RCC 7860 (cell line): ENCODE measurements around the gene HADHB.
"Not testable (repeated sequence)": the region's sequence is repeated elsewhere in the genome, so short reads cannot be mapped to it uniquely, and the experiment has no call there.

Experiments used
- DNase-seq: peaks from one replicate; pipeline ENCODE4 v3.0.0-alpha.2; 2015; ENCODE audit warnings: low spot score
- FAIRE-seq: peaks from 2 replicates; lab custom pipeline; 2012; peaks lifted over from hg19 to GRCh38; lab: Jason Lieb, UNC

The HADHB gene

DNA sequence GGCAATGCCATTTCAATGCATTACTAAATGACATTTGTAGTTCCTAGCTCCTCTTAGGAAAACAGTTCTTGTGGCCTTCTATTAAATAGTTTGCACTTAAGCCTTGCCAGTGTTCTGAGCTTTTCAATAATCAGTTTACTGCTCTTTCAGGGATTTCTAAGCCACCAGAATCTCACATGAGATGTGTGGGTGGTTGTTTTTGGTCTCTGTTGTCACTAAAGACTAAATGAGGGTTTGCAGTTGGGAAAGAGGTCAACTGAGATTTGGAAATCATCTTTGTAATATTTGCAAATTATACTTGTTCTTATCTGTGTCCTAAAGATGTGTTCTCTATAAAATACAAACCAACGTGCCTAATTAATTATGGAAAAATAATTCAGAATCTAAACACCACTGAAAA, 45.3 kb downstream of the HADHB start:
- no peak for FAIRE-seq

DNA sequence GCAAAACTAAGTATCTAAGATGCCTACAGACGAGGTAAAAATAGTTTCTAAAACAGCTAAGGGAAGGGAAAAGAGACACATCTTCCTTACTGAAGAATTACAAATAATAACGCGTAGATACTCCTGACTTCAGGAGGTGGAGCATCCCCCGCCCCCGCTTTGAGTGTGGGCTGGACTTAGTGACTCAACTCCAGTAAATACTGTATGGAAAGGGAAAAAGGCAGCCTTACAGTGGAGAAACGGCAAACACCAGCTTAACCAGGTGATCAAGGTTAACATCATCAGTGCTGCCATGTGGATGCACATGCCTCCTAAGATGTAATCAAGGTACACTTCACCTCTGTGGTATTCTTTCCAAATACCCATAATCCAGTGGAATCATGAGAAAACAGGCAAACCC, 47.9 kb downstream of the HADHB start:
- FAIRE-seq: no peak
- no peak for DNase-seq

More for the DNA sequence above, 45.3 kb downstream of the HADHB start:
- DNase-seq: no peak

DNA sequence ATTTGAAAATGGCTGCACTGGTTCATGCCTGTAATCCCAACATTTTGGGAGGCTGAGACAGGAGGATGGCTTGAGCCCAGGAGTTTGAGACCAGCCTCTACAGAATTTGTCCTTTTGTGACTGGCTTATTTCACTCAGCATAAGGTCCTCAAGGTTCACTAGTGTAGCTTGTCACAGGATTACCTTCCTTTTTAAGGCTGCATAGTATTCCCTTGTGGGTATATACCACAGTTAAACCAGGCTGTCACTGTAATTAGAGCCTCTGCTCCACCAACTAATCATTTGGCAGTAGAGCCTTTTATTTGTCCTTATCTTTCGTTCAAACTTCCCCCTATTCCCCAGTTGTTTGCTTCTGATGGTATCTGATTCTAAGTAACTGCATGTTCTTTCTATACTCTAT, 50.8 kb downstream of the HADHB start:
- no peak for FAIRE-seq
- DNase-seq: no peak

DNA sequence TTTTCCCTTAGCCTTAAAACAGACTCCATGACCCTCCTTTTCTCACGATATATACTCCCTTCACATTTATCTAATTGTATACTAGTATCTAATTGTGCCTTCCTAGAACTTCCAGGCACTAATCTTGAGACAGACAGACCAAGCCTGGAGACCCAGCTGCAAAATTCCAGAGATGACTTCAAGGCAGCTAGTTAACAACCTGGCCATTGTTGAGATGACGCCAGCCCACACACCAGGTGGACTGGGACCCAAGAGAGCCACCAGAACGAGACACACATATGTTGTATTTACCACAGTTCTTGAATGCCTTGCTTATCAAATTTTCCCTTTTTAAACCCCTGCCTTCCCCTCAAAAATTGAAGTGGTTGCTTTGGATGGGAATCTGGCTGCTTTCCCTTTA, 52.3 kb downstream of the HADHB start:
- DNase-seq (no peak), FAIRE-seq (no peak)

DNA sequence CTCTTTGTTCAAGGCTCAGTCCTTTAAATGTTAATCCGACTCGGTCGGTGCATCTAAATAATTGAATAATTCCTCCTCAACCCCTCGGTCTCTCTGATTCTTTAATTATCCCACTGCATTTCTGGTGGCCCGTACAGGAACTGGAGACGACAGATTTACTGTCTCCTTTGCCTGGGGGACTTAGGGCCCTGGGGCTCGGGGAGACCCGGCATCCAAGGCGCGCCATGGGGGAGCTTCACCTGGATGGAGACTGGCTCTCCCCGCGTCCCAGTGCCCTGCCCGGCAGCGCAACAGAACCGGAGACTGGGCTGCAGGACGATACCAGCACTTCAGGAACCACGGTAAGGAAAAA, 53.5 kb downstream of the HADHB start:
- FAIRE-seq (no peak), DNase-seq (no peak)

DNA sequence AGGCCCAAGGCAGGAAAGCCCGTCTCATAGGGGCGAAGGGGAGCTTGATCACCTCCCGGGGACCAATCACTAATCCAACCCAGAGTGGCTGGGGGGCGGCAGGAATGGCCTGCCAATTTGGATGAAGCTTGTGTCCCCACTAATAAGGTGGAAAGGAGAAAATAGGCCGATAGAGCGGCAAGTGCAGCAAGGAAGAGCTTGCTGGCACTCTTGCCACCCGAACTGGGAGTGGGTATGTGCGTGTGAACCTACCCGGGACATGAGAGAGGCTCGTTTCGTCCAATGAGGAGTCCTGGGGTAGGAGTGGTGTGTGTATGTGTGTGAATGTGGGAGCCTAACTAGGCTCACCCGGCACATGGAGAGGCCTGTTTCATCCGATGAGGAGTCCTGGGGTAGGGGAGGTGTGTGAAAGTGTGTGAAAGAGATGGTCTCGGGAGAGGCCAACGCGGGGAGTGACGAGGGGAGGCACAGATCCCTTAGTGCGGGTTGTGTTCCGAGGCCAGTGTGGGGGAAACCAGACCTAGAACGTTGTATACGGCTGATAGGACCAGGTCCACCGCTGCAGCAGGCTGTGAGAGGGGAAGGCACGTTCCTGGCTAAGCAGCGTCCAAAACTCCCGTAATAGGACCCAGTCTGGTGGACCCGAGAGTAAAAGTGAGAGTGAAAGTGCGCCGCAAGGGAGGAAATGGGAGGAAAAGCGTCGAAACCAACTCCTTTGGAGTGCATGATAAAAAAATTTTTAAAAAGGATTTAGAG, 54.1 kb downstream of the HADHB start:
- DNase-seq: no peak
- FAIRE-seq: no peak

DNA sequence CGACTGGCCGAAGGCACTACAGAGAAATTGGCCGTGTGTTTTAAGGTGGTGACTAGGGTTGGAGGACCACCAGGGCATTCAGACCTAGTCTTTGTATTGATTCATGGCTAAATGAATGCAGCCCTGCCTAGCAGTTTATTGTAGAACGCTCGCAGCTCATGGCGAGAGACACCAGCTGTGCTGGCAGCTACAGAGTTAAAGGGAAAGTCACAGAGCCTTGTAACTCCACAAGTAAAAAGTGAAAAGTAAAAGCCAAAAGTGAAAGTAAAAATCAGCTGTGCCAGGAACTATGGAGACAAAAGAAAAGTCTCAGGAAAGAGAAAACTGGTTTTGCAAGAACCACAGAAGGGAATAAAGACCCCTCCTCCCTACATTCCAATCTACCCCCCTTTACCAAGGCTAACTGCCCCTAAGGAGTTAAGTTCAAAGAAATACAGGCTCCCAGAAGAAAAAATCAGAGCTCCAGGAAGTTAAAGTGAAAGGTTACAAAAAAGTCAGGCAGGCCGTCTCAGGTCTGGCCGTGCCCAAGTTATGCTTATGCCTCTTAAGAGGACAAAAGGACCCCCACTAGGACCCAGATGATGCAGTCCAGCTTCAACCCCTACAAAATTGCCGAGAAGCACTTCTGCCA, 54.8 kb downstream of the HADHB start:
- DNase-seq: peak; percentile 28

DNA sequence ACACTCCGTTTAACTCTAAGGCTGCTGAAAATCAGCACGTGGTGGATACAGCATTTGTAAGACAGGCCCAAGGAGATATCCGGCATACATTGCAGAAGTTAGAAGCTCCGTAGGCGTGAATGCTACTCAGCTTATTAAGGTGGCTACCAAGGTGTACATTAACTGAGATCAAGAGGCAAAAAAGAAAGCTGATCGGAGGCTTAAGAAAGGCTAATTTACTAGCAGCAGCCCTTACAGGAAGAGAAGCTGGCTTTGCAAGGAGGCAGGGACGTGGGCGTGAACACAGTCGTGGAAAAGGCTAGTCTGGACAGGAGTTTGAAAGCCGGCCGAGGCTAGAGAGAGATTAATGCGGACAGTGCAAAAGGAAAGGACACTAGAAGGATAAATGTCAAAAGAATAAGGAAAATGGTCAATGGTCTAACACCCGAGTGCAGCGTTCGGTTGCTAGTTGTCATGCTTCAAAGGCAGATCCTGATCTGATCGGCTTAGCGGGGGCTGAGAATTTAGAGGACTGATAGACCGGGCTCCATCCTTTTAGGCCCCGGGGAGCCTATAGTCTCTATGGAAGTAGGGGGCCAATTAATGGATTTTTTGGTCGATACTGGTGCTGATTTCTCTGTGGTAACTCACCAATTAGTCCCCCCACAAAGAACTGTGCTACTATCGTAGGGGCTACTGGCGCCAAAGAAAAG, 55.6 kb downstream of the HADHB start:
- DNase-seq: no peak
- no peak for FAIRE-seq

More for the DNA sequence above, 54.8 kb downstream of the HADHB start:
- peak; percentile 33 for FAIRE-seq

DNA sequence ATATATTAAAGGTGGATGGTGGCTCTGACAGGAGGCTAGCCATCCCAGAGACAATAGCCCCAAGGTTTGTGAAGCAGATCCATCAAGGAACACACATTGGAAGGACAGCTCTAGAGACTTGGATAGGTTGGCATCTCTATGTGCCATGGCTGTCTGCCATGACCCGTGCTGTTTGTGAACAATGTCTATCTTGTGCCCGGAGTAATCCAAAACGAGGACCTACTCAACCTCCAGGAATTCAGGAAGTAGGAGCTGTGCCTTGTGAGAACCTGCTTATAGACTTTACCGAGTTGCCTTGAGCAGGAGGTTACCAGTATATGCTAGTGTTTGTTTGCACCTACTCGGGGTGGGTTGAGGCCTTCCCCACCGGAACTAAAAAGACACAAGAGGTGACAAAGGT, 58.1 kb downstream of the HADHB start:
- FAIRE-seq (no peak), DNase-seq (no peak)

DNA sequence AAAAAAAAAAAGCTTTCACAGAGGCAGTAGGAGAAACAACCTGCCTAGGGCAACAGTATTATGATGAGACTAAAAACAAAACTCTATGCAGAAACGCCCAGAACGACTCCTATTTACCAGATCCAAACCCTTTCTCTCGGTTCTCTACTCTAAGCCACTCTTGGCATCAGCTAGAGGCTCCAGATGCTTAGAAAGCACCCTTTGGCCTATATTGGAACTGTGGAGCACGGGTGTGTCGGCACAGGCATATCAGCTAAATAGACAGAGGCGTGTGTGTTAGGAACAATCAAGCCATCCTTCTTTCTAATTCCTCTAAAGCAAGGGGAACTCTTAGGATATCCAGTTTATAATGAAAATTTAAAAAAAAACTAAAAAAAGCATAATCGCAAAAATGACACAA, 60.4 kb downstream of the HADHB start:
- DNase-seq: not testable (repeated sequence)

DNA sequence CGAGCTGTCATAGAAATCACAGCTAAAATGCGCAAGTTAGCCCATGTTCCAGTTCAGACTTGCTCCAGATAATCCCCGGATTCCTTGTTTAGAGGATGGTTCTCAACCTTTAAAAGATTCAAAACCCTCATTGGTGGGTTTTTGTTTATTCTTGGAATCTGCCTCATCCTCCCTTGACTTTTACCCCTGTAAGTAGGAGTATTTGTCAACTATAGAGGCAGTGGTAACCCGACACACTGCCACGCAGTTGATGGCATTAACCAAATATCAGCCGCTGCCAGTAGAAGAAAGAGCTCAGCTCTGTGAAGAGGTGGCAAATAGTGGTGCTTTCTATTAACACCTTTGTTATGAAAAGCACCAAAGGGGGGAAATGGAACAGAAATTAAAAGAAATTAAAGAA, 60.8 kb downstream of the HADHB start:
- no peak for DNase-seq
- FAIRE-seq: no peak

More for the DNA sequence above, 60.4 kb downstream of the HADHB start:
- FAIRE-seq: not testable (repeated sequence)

DNA sequence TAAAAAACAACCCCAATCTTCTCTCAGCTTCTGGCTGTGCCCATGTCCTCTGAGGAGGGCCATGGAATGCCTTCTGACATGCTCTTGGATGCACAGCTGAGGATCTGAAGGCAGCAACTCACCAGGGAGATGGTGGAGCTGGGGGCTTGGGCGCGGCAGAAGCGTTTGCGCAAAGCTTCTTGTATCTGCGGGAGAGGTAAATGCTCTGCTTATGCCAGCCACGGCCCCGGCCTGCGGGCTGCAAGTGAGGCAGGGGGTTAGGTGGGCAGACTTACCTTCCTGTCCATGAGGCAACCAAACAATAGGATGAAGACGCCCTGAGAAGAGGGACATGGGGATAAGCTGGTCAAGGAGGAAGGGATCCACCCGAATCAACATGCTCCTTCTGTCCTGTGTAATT, 65.2 kb downstream of the HADHB start:
- FAIRE-seq: no peak
- DNase-seq: no peak

DNA sequence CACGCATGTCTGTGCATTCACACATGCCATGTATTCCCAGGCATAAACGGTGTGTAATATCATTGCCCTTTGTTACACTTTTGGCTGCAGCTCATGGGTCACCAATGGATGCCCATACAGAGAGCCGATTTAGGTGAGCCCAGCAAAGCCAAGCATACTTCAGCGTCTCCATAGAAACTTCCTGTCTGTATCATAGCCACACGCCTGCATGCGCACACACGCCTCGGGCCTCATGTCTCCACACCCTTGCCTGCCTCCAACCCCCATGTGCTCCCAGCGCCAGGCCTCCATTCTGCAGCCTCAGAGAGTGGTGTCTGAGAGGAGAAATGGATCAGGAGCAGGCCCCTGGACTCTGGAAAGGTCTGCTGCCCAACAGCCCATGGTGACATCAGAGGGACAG, 67.7 kb downstream of the HADHB start:
- DNase-seq: no peak

DNA sequence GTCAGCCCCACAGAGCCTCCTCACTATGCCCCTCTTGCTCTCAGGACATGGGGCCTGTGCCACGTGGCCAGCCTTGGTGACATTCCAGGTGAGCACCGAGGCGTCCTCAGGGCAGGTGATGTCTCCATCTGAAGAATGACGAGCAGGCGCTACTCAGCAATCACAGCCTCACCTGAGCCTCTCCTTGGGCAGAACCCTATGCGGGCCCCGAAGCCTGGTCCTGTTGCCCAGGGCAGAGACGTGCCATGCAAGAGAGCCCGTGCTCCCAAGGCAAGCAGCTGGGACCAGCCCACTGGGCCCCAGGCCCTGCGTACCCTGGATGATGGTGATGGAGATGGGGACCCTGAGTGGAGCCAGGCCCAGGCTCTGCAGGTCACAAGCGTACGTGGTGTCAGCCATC, 68.7 kb downstream of the HADHB start:
- DNase-seq (no peak), FAIRE-seq (no peak)

More for the DNA sequence above, 67.7 kb downstream of the HADHB start:
- no peak for FAIRE-seq

DNA sequence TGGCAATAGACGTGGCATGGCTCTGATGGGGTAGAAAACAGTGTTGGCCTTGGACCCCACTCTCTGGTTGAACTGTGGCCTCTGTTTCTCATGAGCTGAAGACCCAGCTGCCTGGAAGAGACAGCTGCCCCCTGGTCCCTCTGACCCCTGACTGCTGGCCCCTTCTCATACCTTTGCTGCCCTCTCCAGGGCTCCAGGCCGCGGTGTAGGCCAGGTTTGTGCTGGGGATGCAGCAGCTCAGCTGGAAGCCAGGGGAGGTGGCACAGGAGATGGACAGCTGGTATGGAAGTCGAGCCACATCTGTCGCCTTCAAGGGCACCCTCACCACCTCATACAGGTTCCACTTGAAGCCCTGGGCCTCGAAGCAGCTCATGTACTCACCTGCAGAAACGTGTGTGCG, 69.5 kb downstream of the HADHB start:
- FAIRE-seq (no peak), DNase-seq (no peak)

DNA sequence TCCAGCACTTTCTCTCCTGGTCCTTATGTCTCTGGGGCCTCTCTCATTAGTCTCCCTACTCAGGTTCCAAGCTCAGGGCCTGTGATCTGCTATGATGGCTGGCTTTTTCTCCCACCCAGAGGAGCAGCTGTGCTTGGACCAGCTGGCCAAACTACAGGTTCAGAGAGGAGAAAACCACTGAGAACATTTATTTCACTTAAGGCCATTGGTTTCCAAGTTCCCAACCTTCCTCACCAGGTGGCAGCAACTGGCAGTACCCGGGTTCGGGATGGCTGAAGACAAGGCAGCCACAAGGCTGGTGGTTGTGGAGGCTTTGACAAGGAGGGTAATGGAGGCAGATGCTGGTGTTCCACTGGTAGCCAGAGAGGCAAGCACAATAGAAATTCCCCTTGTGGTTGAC, 71.3 kb downstream of the HADHB start:
- no peak for FAIRE-seq

DNA sequence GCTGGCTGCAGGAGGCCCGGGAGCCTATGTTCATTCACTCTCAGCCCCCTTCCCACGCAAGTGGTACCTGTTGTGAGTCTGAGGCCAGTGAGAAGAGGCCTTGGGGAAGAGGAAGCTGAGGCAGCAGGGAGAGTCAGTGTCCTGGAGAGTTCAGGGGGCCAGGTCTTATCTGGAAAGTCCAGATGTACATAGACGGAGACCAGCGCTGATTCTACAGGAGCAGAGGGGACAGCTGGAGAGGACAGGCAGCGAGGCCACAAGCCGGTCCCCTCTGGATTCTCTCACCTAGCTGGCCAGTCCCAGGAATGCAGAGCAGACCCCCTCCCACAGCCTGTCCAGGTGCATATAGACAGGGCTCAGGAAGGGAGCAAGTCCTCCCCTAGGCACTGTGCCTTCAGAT, 72.1 kb downstream of the HADHB start:
- FAIRE-seq (no peak), DNase-seq (no peak)

More for the DNA sequence above, 71.3 kb downstream of the HADHB start:
- DNase-seq: no peak

DNA sequence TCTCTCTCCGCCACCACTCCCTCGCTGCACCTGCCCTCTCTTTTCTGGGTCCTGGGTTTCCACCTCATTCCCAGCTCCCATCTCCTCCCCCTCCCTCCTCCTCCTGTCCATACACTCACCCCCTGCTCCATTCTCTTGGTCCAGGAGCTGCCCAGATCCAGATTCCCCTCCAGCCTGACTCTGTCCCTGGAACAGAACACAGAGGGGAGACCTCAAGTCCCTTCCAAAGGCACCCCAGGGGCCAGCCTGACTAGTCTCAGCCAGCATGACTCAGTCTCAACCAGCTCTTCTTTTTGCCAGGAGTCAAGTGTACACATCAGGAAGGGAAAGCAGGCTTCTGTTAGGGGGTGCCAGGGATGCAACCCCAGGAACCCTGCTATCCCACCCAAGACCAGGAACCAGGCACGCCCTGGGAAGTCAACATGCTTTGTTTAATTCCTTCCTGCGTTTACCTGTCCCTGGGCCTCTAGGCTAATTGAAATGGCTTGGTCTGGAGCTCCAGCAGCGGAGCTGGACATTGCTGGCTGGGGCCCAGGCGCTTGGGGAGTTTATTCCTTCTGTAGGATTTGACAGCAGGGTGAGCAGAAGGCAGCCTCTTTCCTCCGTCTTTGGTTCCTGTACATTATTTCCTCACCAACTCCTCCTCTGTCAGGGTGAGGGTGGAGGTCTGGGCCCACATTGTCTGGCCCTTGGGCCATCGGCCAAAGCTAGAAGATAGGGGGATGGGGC, 72.8 kb downstream of the HADHB start:
- no peak for DNase-seq
- FAIRE-seq: no peak

DNA sequence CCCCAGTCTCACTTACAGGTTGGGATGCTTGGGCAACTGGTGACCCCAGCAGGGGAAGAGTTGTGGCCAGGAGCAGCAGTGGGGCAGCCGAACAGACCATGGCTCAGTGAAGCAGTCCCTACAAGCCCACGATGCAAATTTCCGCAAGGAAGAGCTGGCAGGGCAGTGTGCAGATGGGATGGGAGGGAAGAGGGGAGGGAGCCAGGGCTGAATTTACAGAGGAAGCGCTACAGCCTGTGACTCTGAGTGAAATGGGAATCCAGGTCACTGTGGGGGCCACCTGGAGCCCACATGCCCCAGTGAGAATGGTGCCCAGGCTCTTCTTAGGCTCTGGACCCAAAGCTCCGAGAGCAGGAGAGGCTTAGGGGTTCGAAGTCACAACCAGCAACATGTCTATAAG, 74.2 kb downstream of the HADHB start:
- DNase-seq (no peak), FAIRE-seq (no peak)

DNA sequence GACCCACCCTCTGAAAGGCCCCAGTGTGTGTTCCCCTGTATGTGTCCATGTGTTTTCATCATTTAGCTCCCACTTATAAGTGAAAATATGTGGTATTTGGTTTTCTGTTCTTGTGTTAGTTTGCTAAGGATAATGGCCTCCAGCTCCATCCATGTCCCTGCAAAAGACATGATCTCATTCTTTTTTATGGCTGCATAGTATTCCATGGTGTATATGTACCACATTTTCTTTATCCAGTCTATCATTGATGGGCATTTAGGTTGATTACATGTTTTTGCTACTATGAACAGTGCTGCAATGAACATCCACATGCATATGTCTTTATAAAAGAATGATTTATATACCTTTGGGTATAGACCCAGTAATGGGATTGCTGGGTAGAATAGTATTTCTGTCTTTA, 79.7 kb downstream of the HADHB start:
- DNase-seq, FAIRE-seq: not testable (repeated sequence)

DNA sequence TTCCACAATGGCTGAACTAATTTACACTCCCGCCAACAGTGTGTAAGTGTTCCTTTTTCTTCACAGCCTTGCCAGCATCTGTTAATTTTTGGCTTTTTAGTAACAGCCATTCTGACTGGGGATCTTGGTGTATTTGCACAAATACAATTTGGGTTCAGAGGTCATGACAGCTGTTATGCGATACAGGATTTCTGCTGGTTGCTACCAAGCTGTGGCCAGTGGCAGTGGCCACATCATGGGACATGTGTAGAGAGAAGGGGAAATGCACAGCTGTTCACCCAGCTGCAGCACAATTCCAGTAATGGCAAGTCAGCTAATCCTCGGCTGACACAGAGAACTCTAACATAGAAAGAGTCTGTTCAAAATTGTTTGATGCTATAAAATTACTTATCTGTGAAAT, 80.2 kb downstream of the HADHB start:
- no peak for FAIRE-seq
- no peak for DNase-seq
